ENCODE data around the gene ALK.

DNA sequence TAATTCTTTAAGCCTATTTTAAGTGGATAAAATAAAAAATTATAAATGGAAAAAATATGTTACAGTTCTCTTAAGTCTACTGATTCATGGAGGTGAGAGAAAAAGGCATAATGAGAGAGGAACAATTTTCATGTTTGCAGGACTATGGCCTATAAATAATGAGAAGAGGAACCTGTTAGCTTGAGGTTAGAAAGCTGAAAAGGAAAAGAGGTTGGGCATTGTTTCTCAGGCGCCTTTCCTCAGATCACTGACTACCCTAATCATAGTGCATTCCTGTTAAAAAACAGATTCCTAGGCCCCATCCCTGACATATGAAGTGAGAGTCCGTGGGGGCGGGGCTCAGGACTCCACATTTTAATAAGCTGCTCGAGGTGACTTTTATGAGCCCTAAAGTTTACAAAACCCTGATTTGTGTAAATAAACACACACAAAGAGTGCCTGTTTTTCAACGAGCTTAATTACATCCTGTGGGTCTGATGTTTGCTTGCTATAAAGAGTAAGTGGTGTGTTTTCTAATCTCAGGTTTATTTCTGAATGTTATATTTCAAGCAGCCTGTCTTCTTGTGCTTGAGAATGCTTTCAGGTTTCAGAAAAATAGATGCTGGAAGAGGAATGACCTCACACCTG lies 470.7 kb downstream of the ALK start:
- TF ChIP-seq, protein P1, sequence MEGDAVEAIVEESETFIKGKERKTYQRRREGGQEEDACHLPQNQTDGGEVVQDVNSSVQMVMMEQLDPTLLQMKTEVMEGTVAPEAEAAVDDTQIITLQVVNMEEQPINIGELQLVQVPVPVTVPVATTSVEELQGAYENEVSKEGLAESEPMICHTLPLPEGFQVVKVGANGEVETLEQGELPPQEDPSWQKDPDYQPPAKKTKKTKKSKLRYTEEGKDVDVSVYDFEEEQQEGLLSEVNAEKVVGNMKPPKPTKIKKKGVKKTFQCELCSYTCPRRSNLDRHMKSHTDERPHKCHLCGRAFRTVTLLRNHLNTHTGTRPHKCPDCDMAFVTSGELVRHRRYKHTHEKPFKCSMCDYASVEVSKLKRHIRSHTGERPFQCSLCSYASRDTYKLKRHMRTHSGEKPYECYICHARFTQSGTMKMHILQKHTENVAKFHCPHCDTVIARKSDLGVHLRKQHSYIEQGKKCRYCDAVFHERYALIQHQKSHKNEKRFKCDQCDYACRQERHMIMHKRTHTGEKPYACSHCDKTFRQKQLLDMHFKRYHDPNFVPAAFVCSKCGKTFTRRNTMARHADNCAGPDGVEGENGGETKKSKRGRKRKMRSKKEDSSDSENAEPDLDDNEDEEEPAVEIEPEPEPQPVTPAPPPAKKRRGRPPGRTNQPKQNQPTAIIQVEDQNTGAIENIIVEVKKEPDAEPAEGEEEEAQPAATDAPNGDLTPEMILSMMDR (IDR thresholded peaks at IDR 0.05), result no peak
- TF ChIP-seq POLR2A (IDR thresholded peaks at IDR 0.05), result no peak

Data from Peyer's patch (tissue), 4 donors.